IMR-90 (cell line): Measurements from ENCODE around the gene TPTE.

ENCODE experiments used
- CEBPB ChIP-seq: IDR thresholded peaks from 2 replicates; pipeline ENCODE4 v1.6.1; 2012; ENCODE audit warnings: low read depth, low read length, improper control_type of control experiment
- POLR2A ChIP-seq: IDR thresholded peaks from 2 replicates; pipeline ENCODE4 v1.6.1; 2012; ENCODE audit warnings: mild to moderate bottlenecking, low read depth, low read length
- TF ChIP-seq, protein P1 (sequence below): conservative IDR thresholded peaks from 2 replicates; pipeline ENCODE4 v1.5.1; 2012; ENCODE audit warnings: mild to moderate bottlenecking, low read depth, low read length, improper control_type of control experiment

- TF ChIP-seq, protein P1, sequence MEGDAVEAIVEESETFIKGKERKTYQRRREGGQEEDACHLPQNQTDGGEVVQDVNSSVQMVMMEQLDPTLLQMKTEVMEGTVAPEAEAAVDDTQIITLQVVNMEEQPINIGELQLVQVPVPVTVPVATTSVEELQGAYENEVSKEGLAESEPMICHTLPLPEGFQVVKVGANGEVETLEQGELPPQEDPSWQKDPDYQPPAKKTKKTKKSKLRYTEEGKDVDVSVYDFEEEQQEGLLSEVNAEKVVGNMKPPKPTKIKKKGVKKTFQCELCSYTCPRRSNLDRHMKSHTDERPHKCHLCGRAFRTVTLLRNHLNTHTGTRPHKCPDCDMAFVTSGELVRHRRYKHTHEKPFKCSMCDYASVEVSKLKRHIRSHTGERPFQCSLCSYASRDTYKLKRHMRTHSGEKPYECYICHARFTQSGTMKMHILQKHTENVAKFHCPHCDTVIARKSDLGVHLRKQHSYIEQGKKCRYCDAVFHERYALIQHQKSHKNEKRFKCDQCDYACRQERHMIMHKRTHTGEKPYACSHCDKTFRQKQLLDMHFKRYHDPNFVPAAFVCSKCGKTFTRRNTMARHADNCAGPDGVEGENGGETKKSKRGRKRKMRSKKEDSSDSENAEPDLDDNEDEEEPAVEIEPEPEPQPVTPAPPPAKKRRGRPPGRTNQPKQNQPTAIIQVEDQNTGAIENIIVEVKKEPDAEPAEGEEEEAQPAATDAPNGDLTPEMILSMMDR = no peak
- TF ChIP-seq CEBPB (no peak), POLR2A (no peak)
Measured at GRCh38 chr21:10616535-10616934, 95.2 kb downstream of the TPTE start.
